Measurements from ENCODE around the gene TFAP2E. TPM values are rescaled to one million over a fixed set of nuclear protein-coding genes. Genes with fewer than 3 reads are reported as not detected.

TFAP2E gene
- total RNA-seq, 1 donor from 2014 or later, result 6.4 TPM

- no peak for DNase-seq (ENCODE audit: extremely low spot score in 2 of 2)
- no peak overlapping the region for H3K4me3 ChIP-seq
- intact Hi-C loops (cut with DNase I), result no loop called here
- no peaks in the 10 kb centered on the region for H3K27me3 ChIP-seq
- peaks cover 0 to 65% of the 10 kb centered on the region in 2 donors for H3K36me3 ChIP-seq
- H3K27ac ChIP-seq, result no peak overlapping the region
- no peaks in the 10 kb centered on the region for H3K9me3 ChIP-seq
- peaks cover 25% of the 10 kb centered on the region for H3K4me1 ChIP-seq
- TF ChIP-seq POLR2AphosphoS5 (IDR thresholded peaks at IDR 0.05; ENCODE audit: insufficient read depth in 1 of 2, low read depth in 1 of 2) (no peak), POLR2A (IDR thresholded peaks at IDR 0.05) (no peak), CTCF (IDR thresholded peaks at IDR 0.05) (no peak)
These were observed 60.4 kb downstream of the TFAP2E start for GRCh38 chr1:35633547-35633946.

GRCh38 chr1:35637401-35637809 is 64.3 kb downstream of the TFAP2E start:
- Histone ChIP-seq H3K27ac (peak overlapping the region; percentile 67), H3K4me1 (peaks cover 46% of the 10 kb centered on the region), H3K27me3 (no peaks in the 10 kb centered on the region), H3K9me3 (no peaks in the 10 kb centered on the region), H3K36me3 (peaks cover 0 to 27% of the 10 kb centered on the region in 2 donors), H3K4me3 (peak overlapping the region; percentile 3 to 26)
- intact Hi-C loops (cut with DNase I), result no loop called here
- TF ChIP-seq POLR2AphosphoS5 (IDR thresholded peaks at IDR 0.05; ENCODE audit: insufficient read depth in 1 of 2, low read depth in 1 of 2) (peak in 1 of 2 donors; percentile 50), POLR2A (IDR thresholded peaks at IDR 0.05) (no peak)
- DNase-seq (ENCODE audit: extremely low spot score in 2 of 2), result no peak

GRCh38 chr1:35640380-35641232 is 67.5 kb downstream of the TFAP2E start:
- no peak for DNase-seq (ENCODE audit: extremely low spot score in 2 of 2)
- intact Hi-C loops (cut with DNase I), result no loop called here

GRCh38 chr1:35641233-35641866 is 68.2 kb downstream of the TFAP2E start, which contains the start of gene PSMB2:
PSMB2 (minus strand) TSS chr1:35641526; CDS start chr1:35641432, 94 bp downstream.
- intact Hi-C loops (cut with DNase I), result no loop called here
- H3K36me3 ChIP-seq, result no peaks in the 10 kb centered on the region
- TF ChIP-seq POLR2AphosphoS5 (IDR thresholded peaks at IDR 0.05; ENCODE audit: insufficient read depth in 1 of 2, low read depth in 1 of 2) (peak; percentile 91 to 93), POLR2A (IDR thresholded peaks at IDR 0.05) (peak in 1 of 2 donors; percentile 38), CTCF (IDR thresholded peaks at IDR 0.05) (no peak)
- H3K27ac ChIP-seq, result peak within 1 kb of the TSS; percentile 90
- peaks cover 43% of the 10 kb centered on the region for H3K4me1 ChIP-seq
- no peaks in the 10 kb centered on the region for H3K9me3 ChIP-seq
- peak within 1 kb of the TSS; percentile 72 to 78 for H3K4me3 ChIP-seq
- peak in 1 of 2 donors; percentile 96 for DNase-seq (ENCODE audit: extremely low spot score in 2 of 2)
- H3K27me3 ChIP-seq, result no peaks in the 10 kb centered on the region

More at GRCh38 chr1:35640380-35641232, 67.5 kb downstream of the TFAP2E start:
- Histone ChIP-seq H3K4me1 (peaks cover 46% of the 10 kb centered on the region), H3K36me3 (no peaks in the 10 kb centered on the region), H3K27ac (peak overlapping the region; percentile 90), H3K27me3 (no peaks in the 10 kb centered on the region), H3K4me3 (peak overlapping the region; percentile 72 to 78), H3K9me3 (no peaks in the 10 kb centered on the region)
- TF ChIP-seq POLR2AphosphoS5 (IDR thresholded peaks at IDR 0.05; ENCODE audit: insufficient read depth in 1 of 2, low read depth in 1 of 2) (no peak), CTCF (IDR thresholded peaks at IDR 0.05) (no peak), POLR2A (IDR thresholded peaks at IDR 0.05) (no peak)

GRCh38 chr1:35642471-35642955 is 69.4 kb downstream of the TFAP2E start:
- Histone ChIP-seq H3K4me3 (peak overlapping the region; percentile 72 to 78), H3K4me1 (peaks cover 31% of the 10 kb centered on the region), H3K27ac (peak overlapping the region; percentile 90), H3K27me3 (no peaks in the 10 kb centered on the region), H3K36me3 (no peaks in the 10 kb centered on the region), H3K9me3 (no peaks in the 10 kb centered on the region)
- no peak for DNase-seq (ENCODE audit: extremely low spot score in 2 of 2)
- TF ChIP-seq CTCF (IDR thresholded peaks at IDR 0.05) (no peak), POLR2AphosphoS5 (IDR thresholded peaks at IDR 0.05; ENCODE audit: insufficient read depth in 1 of 2, low read depth in 1 of 2) (no peak), POLR2A (IDR thresholded peaks at IDR 0.05) (no peak)
- intact Hi-C loops (cut with DNase I), result no loop called here

Measured in vagina (tissue), 2 donors.